Endothelial cell of umbilical vein (primary cell): ENCODE measurements around the gene OPA1. TPM values are rescaled to one million over a fixed set of nuclear protein-coding genes. Genes with fewer than 3 reads are reported as not detected.

ENCODE experiments used
- BruUV-seq: library from RNA; stranded (reverse); fragments of 400-500 nt; replicated peaks from 2 replicates; lab custom pipeline; 2021; lab: Mats Ljungman, UMichigan
- CTCF ChIA-PET: fragments of 300-600, 350-600 bp; sonication (Branson Sonifier 250); formaldehyde crosslinking; loops from one replicate; lab custom pipeline; 2021; ENCODE audit warnings: antibody characterized with exemption, inconsistent platforms; lab: Charles Lee
- POLR2A ChIA-PET: fragments of 300-600, 350-600 bp; sonication (Branson Sonifier 250); formaldehyde crosslinking; loops from one replicate; lab custom pipeline; 2021; ENCODE audit warnings: antibody characterized with exemption, inconsistent platforms; lab: Charles Lee
- DNase-seq: peaks from one replicate; pipeline ENCODE4 v3.0.0-alpha.2; 2011; ENCODE audit warnings: low read depth, low spot score
- FAIRE-seq: peaks from 2 replicates; lab custom pipeline; 2011; peaks lifted over from hg19 to GRCh38; lab: Jason Lieb, UNC
- H2AFZ ChIP-seq: 2 replicates; pipeline ENCODE4 v1.6.0; 2012; ENCODE audit warnings: low read depth, low read length, control low read depth, inconsistent platforms
- H3K27ac ChIP-seq: 2 replicates; pipeline ENCODE4 v1.5.1; 2011; ENCODE audit warnings: low read depth, mild to moderate bottlenecking, control low read depth, low read length, moderate library complexity; ENCODE audit not compliant: insufficient read depth
- H3K27me3 ChIP-seq, 2 experiments: 2 replicates each; pipeline versions ENCODE4 v1.6.0 to v1.6.1; 2011; ENCODE audit warnings: low read length in 2 of 2, mixed read lengths in 1 of 2; ENCODE audit not compliant: control insufficient read depth in 2 of 2, insufficient read depth in 2 of 2
- H3K36me3 ChIP-seq, 2 experiments: 2 replicates in 1 of 2; 3 replicates in 1 of 2; pipeline ENCODE4 v1.5.1; 2011; ENCODE audit warnings: low read length in 2 of 2, mild to moderate bottlenecking in 1 of 2, moderate library complexity in 1 of 2; ENCODE audit not compliant: control insufficient read depth in 2 of 2, insufficient read depth in 2 of 2; ENCODE audit errors: extremely low read depth in 1 of 2
- H3K4me1 ChIP-seq: 3 replicates; pipeline ENCODE4 v1.5.1; 2011; ENCODE audit warnings: mild to moderate bottlenecking, low read length; ENCODE audit not compliant: control insufficient read depth, insufficient read depth; ENCODE audit errors: extremely low read depth
- H3K4me2 ChIP-seq: 2 replicates; pipeline ENCODE4 v1.6.1; 2011; ENCODE audit warnings: low read length, control low read depth, mixed read lengths; ENCODE audit not compliant: insufficient read depth
- H3K4me3 ChIP-seq, 3 experiments: fragments of 200-600 bp in 1 of 3; sonication (generic), shearing (Covaris generic) in 1 of 3; replicated peaks in 1 of 3; 2 replicates each; pipeline ENCODE4 v1.5.1; 2011 to 2016; ENCODE audit warnings: control low read depth in 3 of 3, low read length in 3 of 3, mild to moderate bottlenecking in 2 of 3, inconsistent platforms in 1 of 3, low read depth in 1 of 3, moderate library complexity in 1 of 3; ENCODE audit not compliant: insufficient read depth in 1 of 3
- H3K79me2 ChIP-seq: 2 replicates; pipeline ENCODE4 v1.6.0; 2012; ENCODE audit warnings: low read length, inconsistent platforms; ENCODE audit not compliant: control insufficient read depth, insufficient read depth
- H3K9ac ChIP-seq: replicated peaks from 2 replicates; pipeline ENCODE3; 2011; ENCODE audit warnings: low read length, control low read depth; ENCODE audit not compliant: insufficient read depth; ENCODE audit errors: extremely low read depth
- H3K9me1 ChIP-seq: replicated peaks from 3 replicates; pipeline ENCODE4 v1.6.0; 2011; ENCODE audit warnings: mild to moderate bottlenecking, low read length; ENCODE audit not compliant: control insufficient read depth, insufficient read depth; ENCODE audit errors: extremely low read depth
- H3K9me3 ChIP-seq: replicated peaks from 2 replicates; pipeline ENCODE4 v1.5.1; 2012; ENCODE audit warnings: low read length, inconsistent platforms; ENCODE audit not compliant: control insufficient read depth, insufficient read depth
- H4K20me1 ChIP-seq: replicated peaks from 2 replicates; pipeline ENCODE3; 2011; ENCODE audit warnings: mild to moderate bottlenecking, low read length; ENCODE audit not compliant: control insufficient read depth, insufficient read depth; ENCODE audit errors: extremely low read depth
- EZH2 ChIP-seq: IDR thresholded peaks from 2 replicates; pipeline ENCODE4 v1.6.1; 2012; ENCODE audit warnings: borderline replicate concordance, low read depth, mild to moderate bottlenecking, moderate library complexity, low read length, inconsistent platforms; ENCODE audit not compliant: severe bottlenecking
- FOS ChIP-seq: IDR thresholded peaks from 2 replicates; pipeline ENCODE4 v1.6.1; 2011; ENCODE audit warnings: mild to moderate bottlenecking, low read length, moderate library complexity, borderline replicate concordance; ENCODE audit not compliant: insufficient read depth
- GATA2 ChIP-seq: IDR thresholded peaks from 2 replicates; pipeline ENCODE4 v1.7.0; 2011; ENCODE audit warnings: low read depth, mild to moderate bottlenecking, moderate library complexity, mixed read lengths, low read length; ENCODE audit not compliant: insufficient read length, insufficient read depth
- JUN ChIP-seq: IDR thresholded peaks from 2 replicates; pipeline ENCODE4 v1.6.1; 2011; ENCODE audit warnings: borderline replicate concordance, low read depth; ENCODE audit not compliant: insufficient read length, insufficient read depth
- POLR2A ChIP-seq: IDR thresholded peaks from 2 replicates; pipeline ENCODE4 v1.6.1; 2012; ENCODE audit warnings: low read depth, mild to moderate bottlenecking, control low read depth, low read length
- POLR2AphosphoS5 ChIP-seq: IDR thresholded peaks from 2 replicates; pipeline ENCODE4 v1.6.1; 2012; ENCODE audit warnings: low read depth, mild to moderate bottlenecking, control low read depth, low read length, moderate library complexity; ENCODE audit not compliant: insufficient read depth
- dilution Hi-C: fragments of 300-500 bp; cut with MboI; formaldehyde crosslinking; loops from one replicate; pipeline ENCODE4 v1.15.0; 2019; ENCODE audit warnings: low sequenced_read_pairs; ENCODE audit not compliant: extremely low pct_ligation_motif_present
- intact Hi-C: fragments of 100-400 bp; cut with micrococcal nuclease; formaldehyde crosslinking; loops from one replicate; pipeline ENCODE4 v1.10.0; 2022
- polyA plus RNA-seq, 4 experiments: library from polyadenylated mRNA; depleted of rRNA in 3 of 4; stranded (reverse) in 3 of 4; unstranded in 1 of 4; fragments of >200 nt; gene quantifications; 2 replicates each; pipeline versions ENCODE4 v1.2.1 to v1.2.3, GENCODE V29; 2011 to 2012; ENCODE audit warnings: missing spikeins in 1 of 4
- total RNA-seq: library from RNA; stranded (reverse); gene quantifications from 2 replicates; pipeline ENCODE4 v1.2.3, GENCODE V29; 2021
- TF ChIP-seq, protein P1 (sequence below): IDR thresholded peaks from 2 replicates; pipeline ENCODE4 v1.6.1; 2011; ENCODE audit not compliant: insufficient read depth, insufficient read length
- TF ChIP-seq, protein P2 (sequence below), 2 donors: IDR thresholded peaks; 1 replicate in 1 of 2; 2 replicates in 1 of 2; pipeline ENCODE4 v1.5.1; 2011; ENCODE audit warnings: low read length in 2 of 2, mild to moderate bottlenecking in 2 of 2, moderate library complexity in 2 of 2, control low read depth in 1 of 2, inconsistent platforms in 1 of 2, low read depth in 1 of 2; ENCODE audit not compliant: insufficient read depth in 1 of 2; ENCODE audit errors: extremely low read depth in 1 of 2

OPA1 gene
- total and polyA plus RNA-seq, 2 donors (not counting 3 experiments of a cell fraction or from before 2014, with no cell fraction given): 10.0 to 62.0 TPM

DNA sequence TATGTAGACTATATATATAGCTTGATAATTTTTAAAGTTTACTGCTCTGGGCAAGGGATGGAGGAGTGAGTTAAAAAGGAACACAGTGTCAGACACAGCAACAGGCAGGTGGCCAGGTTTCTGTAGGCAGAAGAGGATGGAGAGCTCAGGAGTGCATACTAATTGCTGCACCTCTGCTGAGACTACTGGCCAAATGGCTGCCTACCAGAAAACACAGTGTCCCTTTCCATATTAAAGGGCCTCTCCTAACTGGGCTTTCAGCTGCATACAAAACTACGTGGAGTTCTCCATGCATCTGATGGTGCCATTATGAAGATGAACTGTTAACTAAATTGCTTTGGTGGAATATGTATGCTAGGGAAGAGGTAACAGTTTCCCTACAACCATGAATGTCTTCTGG lies 40.1 kb upstream of the OPA1 start:
- DNase-seq (no peak), FAIRE-seq (no peak)
- ChIA-PET POLR2A (no interaction called here), CTCF (interaction anchor here (1.1 to 1.2 kb wide), 2 partner anchors 19 to 981 kb away, joined by 4 read pairs; no protein-coding TSS in a partner anchor)
- H3K79me2 ChIP-seq: no peaks in the 10 kb centered on the region
- peaks cover 2 to 12% of the 10 kb centered on the region in 2 experiments for H3K27me3 ChIP-seq
- no peaks in the 10 kb centered on the region for H3K36me3 ChIP-seq
- H3K9me3 ChIP-seq: no peaks in the 10 kb centered on the region
- no peak overlapping the region for H3K4me3 ChIP-seq
- H3K9ac ChIP-seq: no peak overlapping the region
- no peak overlapping the region for H3K4me2 ChIP-seq
- dilution Hi-C loops (no loop called here), intact Hi-C loops (no loop called here)
- no peak for TF ChIP-seq POLR2AphosphoS5
- TF ChIP-seq EZH2: no peak
- TF ChIP-seq JUN: no peak
- TF ChIP-seq GATA2: no peak
- TF ChIP-seq POLR2A: no peak
- TF ChIP-seq, protein P1, sequence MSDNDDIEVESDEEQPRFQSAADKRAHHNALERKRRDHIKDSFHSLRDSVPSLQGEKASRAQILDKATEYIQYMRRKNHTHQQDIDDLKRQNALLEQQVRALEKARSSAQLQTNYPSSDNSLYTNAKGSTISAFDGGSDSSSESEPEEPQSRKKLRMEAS: no peak
- TF ChIP-seq, protein P2, sequence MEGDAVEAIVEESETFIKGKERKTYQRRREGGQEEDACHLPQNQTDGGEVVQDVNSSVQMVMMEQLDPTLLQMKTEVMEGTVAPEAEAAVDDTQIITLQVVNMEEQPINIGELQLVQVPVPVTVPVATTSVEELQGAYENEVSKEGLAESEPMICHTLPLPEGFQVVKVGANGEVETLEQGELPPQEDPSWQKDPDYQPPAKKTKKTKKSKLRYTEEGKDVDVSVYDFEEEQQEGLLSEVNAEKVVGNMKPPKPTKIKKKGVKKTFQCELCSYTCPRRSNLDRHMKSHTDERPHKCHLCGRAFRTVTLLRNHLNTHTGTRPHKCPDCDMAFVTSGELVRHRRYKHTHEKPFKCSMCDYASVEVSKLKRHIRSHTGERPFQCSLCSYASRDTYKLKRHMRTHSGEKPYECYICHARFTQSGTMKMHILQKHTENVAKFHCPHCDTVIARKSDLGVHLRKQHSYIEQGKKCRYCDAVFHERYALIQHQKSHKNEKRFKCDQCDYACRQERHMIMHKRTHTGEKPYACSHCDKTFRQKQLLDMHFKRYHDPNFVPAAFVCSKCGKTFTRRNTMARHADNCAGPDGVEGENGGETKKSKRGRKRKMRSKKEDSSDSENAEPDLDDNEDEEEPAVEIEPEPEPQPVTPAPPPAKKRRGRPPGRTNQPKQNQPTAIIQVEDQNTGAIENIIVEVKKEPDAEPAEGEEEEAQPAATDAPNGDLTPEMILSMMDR (IDR thresholded peaks at IDR 0.05; ENCODE audit: extremely low read depth in 1 of 2, insufficient read depth in 1 of 2, low read depth in 1 of 2, low read length in 2 of 2): no peak
- no peak for TF ChIP-seq FOS
- H3K4me1 ChIP-seq: no peaks in the 10 kb centered on the region
- no peak overlapping the region for H2AFZ ChIP-seq
- no peak overlapping the region for H3K27ac ChIP-seq
- no TSS peak for BruUV-seq
- no peaks in the 10 kb centered on the region for H4K20me1 ChIP-seq
- no peaks in the 10 kb centered on the region for H3K9me1 ChIP-seq
